Stomach (tissue), 9 donors: ENCODE results near the gene TRABD. TPM values are rescaled to one million over a fixed set of nuclear protein-coding genes. Genes with fewer than 3 reads are reported as not detected.

Source experiments
- DNase-seq, 2 donors: peaks; one replicate each; pipeline versions ENCODE4 v3.0.0 to v3.0.0-alpha.2; 2013 to 2019
- H3K27ac ChIP-seq, 5 donors: fragments of 200-600 bp in 4 of 5; sonication (generic) in 4 of 5; one replicate each; pipeline ENCODE4 v1.5.1; 2013 to 2019; ENCODE audit warnings: mild to moderate bottlenecking in 1 of 5, moderate library complexity in 1 of 5
- H3K27me3 ChIP-seq, 3 donors: fragments of 200-600 bp; sonication (generic); one replicate each; pipeline ENCODE4 v1.5.1; 2017 to 2019; ENCODE audit warnings: mixed run types in 1 of 3
- H3K36me3 ChIP-seq, 4 donors: fragments of 200-600 bp; sonication (generic); 1 replicate in 3 of 4; 2 replicates in 1 of 4; pipeline ENCODE4 v1.5.1; 2016 to 2019
- H3K4me1 ChIP-seq, 4 donors: fragments of 200-600 bp; sonication (generic); one replicate each; pipeline ENCODE4 v1.5.1; 2016 to 2019
- H3K4me3 ChIP-seq, 4 donors: fragments of 200-600 bp; sonication (generic) in 3 of 4; one replicate each; pipeline ENCODE4 v1.5.1; 2016 to 2019; ENCODE audit warnings: mild to moderate bottlenecking in 1 of 4
- H3K9me3 ChIP-seq, 4 donors: fragments of 200-600 bp; sonication (generic); one replicate each; pipeline ENCODE4 v1.5.1; 2016 to 2019
- EP300 ChIP-seq: sonication (generic); formaldehyde crosslinking; IDR thresholded peaks from one replicate; pipeline ENCODE4 v1.6.1; 2017; ENCODE audit warnings: antibody characterized with exemption
- POLR2A ChIP-seq, 4 donors: fragments of 450-650 bp; IDR thresholded peaks; one replicate each; pipeline ENCODE4 v1.6.1; 2016; ENCODE audit warnings: antibody characterized with exemption in 4 of 4, control low read depth in 2 of 4, mild to moderate bottlenecking in 1 of 4, moderate library complexity in 1 of 4
- POLR2AphosphoS5 ChIP-seq, 3 donors: sonication (generic); formaldehyde crosslinking; IDR thresholded peaks; one replicate each; pipeline ENCODE4 v1.6.1; 2016; ENCODE audit warnings: antibody characterized with exemption in 3 of 3
- WGBS, 5 donors: extraction: QIAGEN DNeasy Blood & Tissue Kit in 3 of 5; methylation state at CpG; one replicate each; pipeline versions ENCODE4 v1.1.5 to v1.1.7; 2013 to 2018; 5-methylcytosine and 5-hydroxymethylcytosine counted together
- intact Hi-C: fragments of 100-400 bp; cut with DNase I; formaldehyde crosslinking; loops from one replicate; pipeline ENCODE4 v1.15.1; 2023; ENCODE audit warnings: low total_unique reads
- polyA plus RNA-seq, 3 donors: library from polyadenylated mRNA; stranded (reverse); fragments of 200-250 nt; gene quantifications; one replicate each; pipeline ENCODE4 v1.2.3, GENCODE V29; 2013
- total RNA-seq, 5 donors: library from RNA; depleted of rRNA; stranded (reverse); fragments of >200 nt; gene quantifications; one replicate each; pipeline versions ENCODE4 v1.1.0 to v1.2.3, GENCODE V29; 2014 to 2016
- TF ChIP-seq, protein P1 (sequence below), 7 experiments: fragments of 450-650 bp in 4 of 7; fragments of 200-600 bp in 3 of 7; sonication (generic) in 3 of 7; IDR thresholded peaks; one replicate each; pipeline ENCODE4 v1.5.1; 2016 to 2019; ENCODE audit warnings: antibody characterized with exemption in 7 of 7, control low read depth in 2 of 7, mild to moderate bottlenecking in 1 of 7
- donor health status: healthy with polysubstance abuse.
- donor health status: Bipolar disorder and iron deficiency.
- donor health status: healthy.

Gene TRABD
- total and polyA plus RNA-seq, 8 donors = 13.2 to 245 (median 47.5) TPM

DNA sequence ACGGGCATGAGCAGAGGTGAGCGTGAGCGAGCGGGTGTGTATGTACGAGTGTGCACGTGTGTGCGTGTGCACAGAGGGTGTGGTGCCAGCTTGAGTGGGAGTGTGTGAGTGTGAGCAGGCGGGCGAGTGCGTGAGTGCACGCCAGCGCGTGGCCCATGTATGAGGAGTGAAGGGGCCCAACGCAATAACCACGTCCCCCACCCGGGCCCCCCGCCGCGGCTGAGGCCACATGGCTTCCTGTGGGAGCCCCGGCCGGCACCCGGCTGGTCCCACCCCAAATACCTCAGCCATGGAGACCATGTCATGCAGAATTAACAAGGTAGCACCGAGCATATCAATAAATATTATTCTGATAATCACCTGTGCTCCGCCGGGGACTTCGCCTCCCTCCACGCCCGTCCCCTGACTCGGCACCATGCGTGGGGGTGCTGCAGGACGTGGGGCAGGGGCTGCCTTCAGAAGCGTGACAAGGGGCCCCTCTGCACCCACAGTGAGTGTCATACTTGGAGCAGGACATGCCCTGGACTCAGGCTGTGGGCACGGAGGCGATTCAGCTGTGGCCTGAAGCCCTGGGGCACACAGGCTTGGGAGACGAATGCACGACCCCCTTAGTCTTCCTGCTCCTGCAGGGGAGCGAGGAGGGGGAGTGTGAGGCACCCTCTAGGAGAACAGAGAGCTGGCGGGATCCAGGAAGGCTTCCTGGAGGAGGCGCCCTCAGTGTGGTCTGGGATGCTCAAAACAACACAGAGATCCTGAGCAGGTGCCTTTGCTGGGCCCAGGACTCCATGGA is 5.6 kb upstream of the TRABD start:
- 61 to 77% (median 71%) methylated on average over 38 to 39 of the region's 39 CpGs for WGBS, 5 donors
- DNase-seq = peak in 1 of 2 donors; percentile 14
- Histone ChIP-seq H3K27ac (no peak overlapping the region), H3K27me3 (peaks cover 6 to 57% (median 8%) of the 10 kb centered on the region in 3 donors), H3K4me1 (peaks cover 16 to 33% (median 30%) of the 10 kb centered on the region in 4 donors), H3K9me3 (no peaks in the 10 kb centered on the region), H3K4me3 (no peak overlapping the region), H3K36me3 (no peaks in the 10 kb centered on the region)
- TF ChIP-seq POLR2A (IDR thresholded peaks at IDR 0.05) (no peak), EP300 (no peak), POLR2AphosphoS5 (IDR thresholded peaks at IDR 0.05) (no peak)
- TF ChIP-seq, protein P1, sequence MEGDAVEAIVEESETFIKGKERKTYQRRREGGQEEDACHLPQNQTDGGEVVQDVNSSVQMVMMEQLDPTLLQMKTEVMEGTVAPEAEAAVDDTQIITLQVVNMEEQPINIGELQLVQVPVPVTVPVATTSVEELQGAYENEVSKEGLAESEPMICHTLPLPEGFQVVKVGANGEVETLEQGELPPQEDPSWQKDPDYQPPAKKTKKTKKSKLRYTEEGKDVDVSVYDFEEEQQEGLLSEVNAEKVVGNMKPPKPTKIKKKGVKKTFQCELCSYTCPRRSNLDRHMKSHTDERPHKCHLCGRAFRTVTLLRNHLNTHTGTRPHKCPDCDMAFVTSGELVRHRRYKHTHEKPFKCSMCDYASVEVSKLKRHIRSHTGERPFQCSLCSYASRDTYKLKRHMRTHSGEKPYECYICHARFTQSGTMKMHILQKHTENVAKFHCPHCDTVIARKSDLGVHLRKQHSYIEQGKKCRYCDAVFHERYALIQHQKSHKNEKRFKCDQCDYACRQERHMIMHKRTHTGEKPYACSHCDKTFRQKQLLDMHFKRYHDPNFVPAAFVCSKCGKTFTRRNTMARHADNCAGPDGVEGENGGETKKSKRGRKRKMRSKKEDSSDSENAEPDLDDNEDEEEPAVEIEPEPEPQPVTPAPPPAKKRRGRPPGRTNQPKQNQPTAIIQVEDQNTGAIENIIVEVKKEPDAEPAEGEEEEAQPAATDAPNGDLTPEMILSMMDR (IDR thresholded peaks at IDR 0.05) = no peak
- intact Hi-C loops = no loop called here

DNA sequence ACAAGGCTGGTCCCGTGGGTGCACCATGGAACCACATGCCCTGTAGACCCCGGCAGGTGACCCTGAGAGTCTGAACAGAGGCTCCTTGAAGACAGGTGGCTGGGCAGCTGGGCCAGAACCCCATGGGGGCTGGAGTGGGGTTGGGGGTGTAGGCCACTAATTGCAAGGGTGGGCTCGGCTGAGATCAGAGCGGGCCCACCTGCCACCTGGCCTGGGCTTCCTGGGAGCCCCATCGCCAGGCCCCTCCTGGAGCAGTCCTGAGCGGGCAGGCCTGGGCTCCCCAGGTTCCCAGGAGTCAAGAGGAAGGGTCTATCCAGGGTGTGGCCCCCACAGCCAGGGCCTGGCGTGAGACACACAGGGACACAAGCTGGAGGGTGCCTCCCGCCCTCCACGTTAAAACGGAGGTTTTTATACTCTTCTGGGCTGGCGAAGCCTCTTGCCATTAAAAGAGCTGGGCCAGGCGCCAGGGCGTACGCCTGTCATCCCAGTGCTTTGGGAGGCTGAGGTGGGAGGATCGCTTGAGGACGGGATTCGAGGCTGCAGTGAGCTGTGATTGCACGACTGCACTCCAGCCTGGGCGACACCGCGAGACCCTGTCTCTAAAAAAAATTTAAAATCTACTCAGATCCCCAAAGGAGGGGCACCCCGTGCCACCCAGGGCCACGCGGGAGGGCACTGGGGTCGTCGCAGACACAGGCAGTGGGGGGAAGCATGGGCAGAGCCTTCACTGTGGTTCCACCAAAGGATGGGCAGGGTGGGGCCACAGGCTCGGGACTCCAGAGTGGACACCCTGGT is 4.8 kb upstream of the TRABD start:
- no peak overlapping the region for H3K4me3 ChIP-seq
- intact Hi-C loops = no loop called here
- TF ChIP-seq POLR2AphosphoS5 (IDR thresholded peaks at IDR 0.05) (no peak), POLR2A (IDR thresholded peaks at IDR 0.05) (no peak), EP300 (no peak)
- TF ChIP-seq, protein P1 (IDR thresholded peaks at IDR 0.05) = no peak
- WGBS, 5 donors = 90 to 96% (median 94%) methylated on average over 21 to 27 of the region's 27 CpGs
- H3K27me3 ChIP-seq = peaks cover 6 to 49% (median 8%) of the 10 kb centered on the region in 3 donors
- DNase-seq = no peak
- H3K36me3 ChIP-seq = no peaks in the 10 kb centered on the region
- peaks cover 19 to 37% (median 35%) of the 10 kb centered on the region in 4 donors for H3K4me1 ChIP-seq
- no peak overlapping the region for H3K27ac ChIP-seq
- H3K9me3 ChIP-seq = no peaks in the 10 kb centered on the region

DNA sequence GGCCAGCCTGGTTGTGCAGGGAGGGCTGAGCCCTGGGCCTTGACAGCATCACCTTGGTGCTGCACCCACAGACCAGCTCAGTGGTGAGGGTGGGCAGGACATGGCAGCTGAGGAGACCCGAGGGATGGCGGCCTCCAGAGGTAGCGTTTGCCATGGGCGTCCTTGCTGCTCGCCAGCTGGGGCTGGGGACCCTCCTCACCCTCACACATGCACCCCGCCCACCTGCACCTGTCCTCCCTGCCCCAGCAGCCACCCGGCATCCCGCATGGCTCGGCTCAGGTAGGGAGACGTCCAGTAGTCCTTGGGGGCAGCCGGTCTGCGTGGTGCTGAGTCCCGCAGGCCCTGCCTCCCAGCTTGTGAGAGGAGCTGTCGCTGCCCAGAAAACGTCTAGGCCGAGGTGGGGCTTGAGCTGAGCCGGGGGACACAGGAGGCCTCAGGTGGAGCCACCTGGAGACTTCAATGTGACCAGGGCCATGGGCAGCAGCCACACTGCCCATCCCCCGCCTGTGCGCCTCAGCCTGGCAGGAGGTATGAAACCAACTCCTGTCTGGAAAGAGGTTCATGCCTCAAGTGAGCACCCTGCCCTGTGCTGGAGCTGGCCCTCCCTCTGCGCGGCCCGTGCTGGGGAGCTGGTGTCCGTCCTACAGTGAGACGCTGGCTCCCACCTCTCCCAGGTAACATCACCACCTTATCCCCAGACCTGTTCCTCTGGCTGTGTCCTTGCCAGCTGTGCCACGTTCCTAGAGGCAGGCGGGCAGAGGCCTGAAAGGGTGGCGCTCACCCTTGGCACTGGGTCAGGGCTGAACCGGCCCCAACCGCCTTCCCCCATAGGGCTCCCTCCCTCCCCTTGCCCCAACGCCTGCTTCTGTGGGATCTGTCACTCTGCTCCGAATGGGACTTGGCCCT is 3.3 kb upstream of the TRABD start:
- Histone ChIP-seq H3K4me3 (no peak overlapping the region), H3K27me3 (peaks cover 6 to 34% (median 8%) of the 10 kb centered on the region in 3 donors), H3K36me3 (no peaks in the 10 kb centered on the region), H3K27ac (peak overlapping the region in 4 of 5 donors; percentile 7 to 72 (median 20)), H3K9me3 (no peaks in the 10 kb centered on the region), H3K4me1 (peaks cover 29 to 49% (median 47%) of the 10 kb centered on the region in 4 donors)
- WGBS, 5 donors = 61 to 67% (median 63%) methylated on average over 19 to 31 of the region's 31 CpGs
- intact Hi-C loops = no loop called here
- DNase-seq = peak in 1 of 2 donors; percentile 87
- TF ChIP-seq POLR2AphosphoS5 (IDR thresholded peaks at IDR 0.05) (peak in 2 of 3 donors; percentile 4 to 30), POLR2A (IDR thresholded peaks at IDR 0.05) (no peak), EP300 (no peak)
- TF ChIP-seq, protein P1 (IDR thresholded peaks at IDR 0.05) = no peak
